Measurements from ENCODE around the gene CARD8.
A peak's percentile ranks its signal among the peaks of the same experiment; 100 is the strongest.
"Not testable (repeated sequence)": the region's sequence is repeated elsewhere in the genome, so short reads cannot be mapped to it uniquely, and the experiment has no call there.

The CARD8 gene

DNA sequence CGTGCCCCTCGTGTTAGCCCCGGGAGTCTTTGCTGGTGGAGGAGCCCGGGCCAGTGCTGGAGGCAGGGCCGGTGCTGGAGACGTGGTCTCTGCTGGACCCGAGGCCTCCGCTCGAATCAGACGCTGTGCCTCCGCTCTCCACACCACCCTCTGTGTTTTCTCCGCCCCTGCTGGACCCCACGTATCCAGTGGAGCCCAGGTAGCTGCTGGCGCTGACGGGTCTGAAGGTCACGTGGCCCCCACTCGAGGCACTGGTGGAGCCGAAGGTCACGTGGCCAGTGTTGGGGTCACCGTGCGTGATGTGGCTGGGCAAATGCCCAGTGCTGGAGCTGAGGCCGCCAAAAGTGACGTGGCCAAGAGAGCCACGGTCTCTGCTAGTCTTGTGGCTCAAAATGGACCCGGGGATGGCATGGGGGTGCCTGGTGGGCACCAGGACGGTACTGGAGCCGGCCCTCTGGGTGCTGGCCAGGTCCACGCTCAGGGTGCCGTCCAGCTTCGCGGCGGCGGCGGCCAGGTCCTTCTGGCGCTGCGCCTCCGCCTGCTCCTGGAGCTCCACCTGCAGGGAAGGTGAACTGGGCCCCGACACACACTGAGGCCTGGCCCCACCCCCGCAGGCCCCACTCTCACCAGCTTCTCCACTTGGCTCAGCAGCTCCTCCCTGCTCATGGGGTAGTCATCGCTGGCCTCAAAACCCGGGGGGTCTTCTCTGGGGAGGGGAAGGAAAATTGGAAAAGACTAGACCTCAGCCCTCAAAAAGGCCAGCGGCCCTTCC lies 41.4 kb upstream of the CARD8 start:
- DNase-seq (ENCODE audit: low read depth), result no peak
- TF ChIP-seq CTCF (conservative IDR thresholded peaks at IDR 0.05; ENCODE audit: control insufficient read depth, insufficient read depth, low read depth, low read length), result no peak
- no peak overlapping the region for H3K4me3 ChIP-seq (ENCODE audit: control insufficient read depth, low read depth, low read length)

GRCh38 chr19:48295458-48295857 lies 39.7 kb upstream of the CARD8 start:
- H3K4me3 ChIP-seq (ENCODE audit: control insufficient read depth, low read depth, low read length), result no peak overlapping the region
- TF ChIP-seq CTCF (conservative IDR thresholded peaks at IDR 0.05; ENCODE audit: control insufficient read depth, insufficient read depth, low read depth, low read length), result no peak
- no peak for DNase-seq (ENCODE audit: low read depth)

DNA sequence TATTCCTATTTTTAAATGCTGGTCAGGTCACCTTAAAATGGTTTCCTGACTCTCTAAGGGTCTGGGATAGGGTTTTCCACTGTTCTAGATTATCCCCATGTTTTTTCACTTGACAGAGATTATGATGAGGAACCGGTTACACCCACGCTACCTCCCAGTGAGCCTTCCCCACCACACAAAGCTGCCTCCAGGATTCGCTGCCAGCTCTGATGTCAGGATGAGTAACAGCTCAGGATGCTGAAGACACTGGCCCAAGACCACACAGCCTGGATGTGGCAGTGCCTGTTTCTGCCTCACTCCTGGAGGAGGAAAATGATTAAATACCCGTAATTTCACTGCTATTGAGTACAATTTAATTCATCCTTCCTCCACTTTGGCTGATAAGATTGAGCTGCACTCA lies 37.1 kb upstream of the CARD8 start:
- no peak for TF ChIP-seq CTCF (conservative IDR thresholded peaks at IDR 0.05; ENCODE audit: control insufficient read depth, insufficient read depth, low read depth, low read length)
- peak; percentile 97 for DNase-seq (ENCODE audit: low read depth)
- no peak overlapping the region for H3K4me3 ChIP-seq (ENCODE audit: control insufficient read depth, low read depth, low read length)

DNA sequence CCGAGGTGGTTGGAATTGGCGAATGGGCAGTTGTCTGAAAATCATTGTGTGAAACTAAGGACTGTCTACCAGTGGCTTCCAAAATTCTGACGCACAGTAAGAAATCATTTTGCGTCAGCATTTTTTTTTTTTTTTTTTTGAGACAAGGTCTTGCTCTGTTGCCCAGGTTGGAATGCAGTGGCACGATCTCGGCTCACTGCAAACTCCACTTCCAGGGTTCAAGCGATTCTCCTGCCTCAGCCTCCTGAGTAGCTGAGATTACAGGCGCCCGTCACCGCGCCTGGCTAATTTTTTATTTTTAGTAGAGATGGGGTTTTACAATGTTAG lies 35.7 kb upstream of the CARD8 start:
- DNase-seq (ENCODE audit: low read depth); H3K4me3 ChIP-seq (ENCODE audit: control insufficient read depth, low read depth, low read length): not testable (repeated sequence)

GRCh38 chr19:48290771-48291488 lies 35.2 kb upstream of the CARD8 start:
- DNase-seq (ENCODE audit: low read depth), result peak; percentile 86
- TF ChIP-seq CTCF (conservative IDR thresholded peaks at IDR 0.05; ENCODE audit: control insufficient read depth, insufficient read depth, low read depth, low read length), result peak; percentile 91
- peak overlapping the region; percentile 51 for H3K4me3 ChIP-seq (ENCODE audit: control insufficient read depth, low read depth, low read length)

- H3K4me3 ChIP-seq (ENCODE audit: control insufficient read depth, low read depth, low read length), result peak overlapping the region; percentile 51
- DNase-seq (ENCODE audit: low read depth), result peak; percentile 47
- TF ChIP-seq CTCF (conservative IDR thresholded peaks at IDR 0.05; ENCODE audit: control insufficient read depth, insufficient read depth, low read depth, low read length), result no peak
These were observed 34.7 kb upstream of the CARD8 start for GRCh38 chr19:48290401-48290770.

- no peak for DNase-seq (ENCODE audit: low read depth)
- no peak for TF ChIP-seq CTCF (conservative IDR thresholded peaks at IDR 0.05; ENCODE audit: control insufficient read depth, insufficient read depth, low read depth, low read length)
- no peak overlapping the region for H3K4me3 ChIP-seq (ENCODE audit: control insufficient read depth, low read depth, low read length)
These were observed 32.0 kb upstream of the CARD8 start for GRCh38 chr19:48287748-48288147.
